ENCODE results near the gene ACAT2. TPM values are rescaled to one million over a fixed set of nuclear protein-coding genes. Genes with fewer than 3 reads are reported as not detected.

ACAT2 gene
- total RNA-seq, 4 donors from 2014 or later, result 0.59 to 4.6 (median 2.4) TPM

GRCh38 chr6:159761129-159761872 is 544 bp upstream of the ACAT2 start:
- in situ Hi-C loops (cut with MboI; ENCODE audit: low sequenced_read_pairs in 4 of 4), result no loop called here
- DNase-seq (peak in 1 of 2 donors; percentile 4), ATAC-seq (peak in 1 of 2 donors; percentile 15)
- H3K27me3 ChIP-seq, result no peaks in the 10 kb centered on the region
- H3K4me1 ChIP-seq, result peaks cover 13 to 19% of the 10 kb centered on the region in 2 donors
- H3K4me3 ChIP-seq, result peak overlapping the region; percentile 84 to 90 (median 88)
- no peaks in the 10 kb centered on the region for H3K9me3 ChIP-seq
- TF ChIP-seq POLR2A (IDR thresholded peaks at IDR 0.05), result no peak
- no peak for TF ChIP-seq CTCF (IDR thresholded peaks at IDR 0.05 in 4 of 5, conservative IDR thresholded peaks at IDR 0.05 in 1 of 5)
- intact Hi-C loops (cut with DNase I; ENCODE audit: low total_unique reads), result loop anchor here (2.0 kb wide), 1 partner anchor 18 kb away; no protein-coding TSS in a partner anchor
- H3K36me3 ChIP-seq, result peaks cover 0 to 34% of the 10 kb centered on the region in 2 donors
- H3K27ac ChIP-seq, result peak overlapping the region; percentile 96 to 99 (median 96)

GRCh38 chr6:159762681-159763293 is 942 bp downstream of the ACAT2 start:
- no peak for TF ChIP-seq POLR2A (IDR thresholded peaks at IDR 0.05)
- TF ChIP-seq CTCF (IDR thresholded peaks at IDR 0.05 in 4 of 5, conservative IDR thresholded peaks at IDR 0.05 in 1 of 5), result no peak
- no peak for DNase-seq
- Histone ChIP-seq H3K27ac (peak overlapping the region; percentile 96 to 99 (median 96)), H3K4me1 (peaks cover 13 to 19% of the 10 kb centered on the region in 2 donors), H3K4me3 (peak overlapping the region; percentile 84 to 90 (median 88)), H3K27me3 (no peaks in the 10 kb centered on the region), H3K9me3 (no peaks in the 10 kb centered on the region), H3K36me3 (peaks cover 0 to 33% of the 10 kb centered on the region in 2 donors)
- ATAC-seq, result no peak
- intact Hi-C loops (cut with DNase I; ENCODE audit: low total_unique reads) (loop anchor here (1.0 to 2.0 kb wide), 3 partner anchors 27 to 70 kb away; partner anchors contain the start of genes SOD2, TCP1 and WTAP), in situ Hi-C loops (cut with MboI; ENCODE audit: low sequenced_read_pairs in 4 of 4) (no loop called here)

GRCh38 chr6:159766906-159767305 is 5.1 kb downstream of the ACAT2 start:
- Histone ChIP-seq H3K4me3 (no peak overlapping the region), H3K9me3 (no peaks in the 10 kb centered on the region), H3K36me3 (peaks cover 0 to 37% of the 10 kb centered on the region in 2 donors), H3K27me3 (no peaks in the 10 kb centered on the region), H3K27ac (no peak overlapping the region), H3K4me1 (peaks cover 5 to 9% of the 10 kb centered on the region in 2 donors)
- ATAC-seq (no peak), DNase-seq (no peak)
- intact Hi-C loops (cut with DNase I; ENCODE audit: low total_unique reads), result no loop called here
- no peak for TF ChIP-seq POLR2A (IDR thresholded peaks at IDR 0.05)
- TF ChIP-seq CTCF (IDR thresholded peaks at IDR 0.05 in 4 of 5, conservative IDR thresholded peaks at IDR 0.05 in 1 of 5), result no peak
- in situ Hi-C loops (cut with MboI; ENCODE audit: low sequenced_read_pairs in 4 of 4), result no loop called here

- in situ Hi-C loops (cut with MboI; ENCODE audit: low sequenced_read_pairs in 4 of 4), result no loop called here
- H3K27ac ChIP-seq, result no peak overlapping the region
- TF ChIP-seq POLR2A (IDR thresholded peaks at IDR 0.05) (no peak), CTCF (IDR thresholded peaks at IDR 0.05 in 4 of 5, conservative IDR thresholded peaks at IDR 0.05 in 1 of 5) (no peak)
- H3K27me3 ChIP-seq, result no peaks in the 10 kb centered on the region
- DNase-seq (no peak), ATAC-seq (no peak)
- H3K4me3 ChIP-seq, result no peak overlapping the region
- intact Hi-C loops (cut with DNase I; ENCODE audit: low total_unique reads), result no loop called here
- no peaks in the 10 kb centered on the region for H3K9me3 ChIP-seq
- H3K36me3 ChIP-seq, result peaks cover 0 to 29% of the 10 kb centered on the region in 2 donors
- H3K4me1 ChIP-seq, result no peaks in the 10 kb centered on the region
These were observed 7.6 kb downstream of the ACAT2 start for GRCh38 chr6:159769470-159769869.
